22Rv1 (cell line): ENCODE data around the gene MDFIC2.

Source experiments
- CTCF ChIP-seq: fragments of 450-650 bp; IDR thresholded peaks from 2 replicates; pipeline ENCODE4 v1.5.1; 2017; ENCODE audit warnings: mild to moderate bottlenecking
- ZFX ChIP-seq: fragments of 450-650 bp; IDR thresholded peaks from 2 replicates; pipeline ENCODE4 v1.6.1; 2017; ENCODE audit warnings: antibody characterized with exemption, borderline replicate concordance

GRCh38 chr3:70249509-70250160 is 62.8 kb downstream of the MDFIC2 start:
- TF ChIP-seq ZFX (no peak), CTCF (no peak)
